NCI-H146 treated with DMSO at 0.1 percent for 48 hours (cell line): ENCODE data around the gene CLK4.

Experiments
- DNase-seq: peaks from one replicate; lab custom pipeline; 2025; ENCODE audit not compliant: unreplicated experiment; lab: John Stamatoyannopoulos, UW

CLK4 gene

GRCh38 chr5:178637356-178638074 lies 10.7 kb upstream of the CLK4 start:
- DNase-seq = no peak

DNA sequence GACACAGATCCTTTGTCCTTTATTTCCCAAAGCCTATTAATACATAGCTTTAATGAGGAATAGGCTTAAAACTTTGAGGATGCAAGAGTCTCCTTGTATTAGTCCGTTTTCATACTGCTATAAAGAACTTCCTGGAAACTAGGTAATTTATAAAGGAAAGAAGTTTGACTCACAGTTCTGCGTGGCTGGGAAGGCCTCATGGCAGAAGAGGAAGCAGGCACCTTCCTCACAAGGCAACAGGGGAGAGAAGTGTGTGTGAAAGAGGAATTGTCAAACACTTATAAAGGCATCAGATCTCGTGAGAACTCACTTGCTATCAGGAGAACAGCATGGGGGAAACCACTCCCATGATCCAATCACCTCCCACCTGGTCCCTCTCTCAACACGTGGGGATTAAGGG lies 5.4 kb upstream of the CLK4 start:
- DNase-seq = no peak

DNA sequence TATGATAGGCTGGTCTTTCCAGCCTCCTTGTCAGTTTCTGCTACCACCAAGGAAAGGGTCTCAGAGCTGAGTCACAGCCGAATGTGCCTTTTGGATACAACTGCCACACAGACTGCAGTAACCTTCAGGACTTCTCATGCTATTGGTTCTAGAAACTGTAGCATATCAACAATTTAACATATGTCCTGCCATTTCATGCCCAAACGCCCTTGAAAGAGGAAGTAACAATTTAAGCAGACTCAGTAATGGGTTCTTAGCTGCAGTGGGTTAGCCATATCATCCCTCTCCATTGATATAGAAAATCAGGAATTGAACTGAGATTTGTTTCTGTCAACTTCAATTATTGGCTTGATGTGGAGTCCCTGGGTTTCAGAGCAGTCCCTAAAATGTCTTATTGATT lies 4.1 kb upstream of the CLK4 start:
- no peak for DNase-seq

- no peak for DNase-seq
Measured at GRCh38 chr5:178630475-178630930, 3.7 kb upstream of the CLK4 start.

- DNase-seq = no peak
Measured at GRCh38 chr5:178627259-178627598, 379 bp upstream of the CLK4 start.

DNA sequence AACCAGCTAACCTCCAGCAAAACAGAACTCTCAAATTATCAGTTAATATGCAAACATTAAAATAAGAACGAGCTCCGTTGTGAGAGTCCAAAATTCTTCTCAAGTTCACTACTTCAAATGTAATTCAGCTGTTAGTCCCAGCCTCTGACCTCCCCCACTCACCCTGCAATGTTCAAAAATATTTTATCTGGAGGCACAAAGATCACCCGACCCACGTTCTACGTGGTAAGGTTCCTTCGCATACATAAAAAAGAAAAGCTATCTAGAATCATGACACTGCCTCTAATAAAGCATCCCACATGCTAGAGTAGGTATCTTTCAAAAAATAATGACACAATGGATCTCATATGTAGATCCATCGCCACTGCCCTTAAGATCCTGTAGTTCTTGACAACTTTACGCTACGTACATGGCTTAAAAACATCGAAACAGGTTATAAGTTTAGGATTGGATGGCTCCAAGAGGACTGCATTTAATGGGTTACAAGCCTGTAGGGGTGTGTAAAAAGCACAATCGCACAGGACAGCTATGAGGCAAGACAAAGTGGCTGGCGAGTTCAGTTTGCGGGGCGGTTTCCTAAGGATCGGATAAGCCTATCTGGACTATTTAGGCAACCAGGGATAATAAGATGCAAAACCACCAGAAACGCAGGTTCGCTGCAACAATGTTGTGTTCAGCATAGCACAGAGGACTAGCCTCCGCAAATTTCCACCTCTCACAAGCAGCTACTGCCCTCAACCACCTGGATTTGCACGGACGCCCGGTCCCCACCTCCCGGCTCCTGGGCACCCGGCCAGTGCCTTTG lies 969 bp downstream of the CLK4 start:
- no peak for DNase-seq

DNA sequence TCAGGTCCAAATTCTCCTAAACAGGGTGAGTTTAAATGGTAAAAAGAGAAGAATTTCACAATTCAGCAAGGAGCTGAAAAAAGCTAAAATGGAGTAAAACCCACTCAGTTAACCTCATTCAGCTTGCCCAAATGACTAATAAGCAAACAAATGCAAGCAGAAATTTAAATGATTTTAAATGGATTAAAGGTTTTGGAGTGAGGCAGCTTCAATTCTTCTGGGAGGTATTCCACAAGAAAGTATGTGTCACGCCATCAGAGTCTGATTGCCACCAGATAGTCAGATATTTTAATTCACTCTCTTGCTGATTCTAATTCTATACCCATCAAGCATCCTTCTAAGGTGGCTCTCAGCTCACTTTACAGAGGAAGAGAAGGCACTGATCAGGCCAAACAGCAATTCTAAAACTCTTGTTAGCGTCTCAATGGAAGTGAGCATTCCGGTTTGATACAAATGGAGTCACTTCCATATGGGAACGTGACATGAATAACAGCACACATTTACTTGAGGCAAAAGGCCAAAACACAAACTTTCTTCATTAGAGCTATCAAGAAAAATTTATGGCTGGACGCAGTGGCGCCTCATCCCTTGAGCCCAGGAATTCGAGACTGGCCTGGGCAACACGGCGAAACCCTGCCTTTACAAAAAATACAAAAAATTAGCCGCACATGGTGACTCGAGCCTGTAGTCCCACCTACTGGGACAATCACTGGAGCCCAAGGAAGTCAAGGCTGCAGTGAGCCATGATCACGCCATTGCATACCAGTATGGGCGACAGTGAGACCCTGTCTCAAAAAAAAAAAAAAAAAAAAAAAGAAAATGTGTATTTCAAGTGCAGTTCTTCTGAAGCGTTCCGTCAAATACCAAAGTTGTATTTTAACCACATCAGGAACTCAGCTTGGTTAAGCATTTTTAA lies 2.0 kb downstream of the CLK4 start:
- no peak for DNase-seq

GRCh38 chr5:178622679-178623247 lies 4.1 kb downstream of the CLK4 start:
- no peak for DNase-seq

GRCh38 chr5:178619390-178619789 lies 7.5 kb downstream of the CLK4 start:
- no peak for DNase-seq

DNA sequence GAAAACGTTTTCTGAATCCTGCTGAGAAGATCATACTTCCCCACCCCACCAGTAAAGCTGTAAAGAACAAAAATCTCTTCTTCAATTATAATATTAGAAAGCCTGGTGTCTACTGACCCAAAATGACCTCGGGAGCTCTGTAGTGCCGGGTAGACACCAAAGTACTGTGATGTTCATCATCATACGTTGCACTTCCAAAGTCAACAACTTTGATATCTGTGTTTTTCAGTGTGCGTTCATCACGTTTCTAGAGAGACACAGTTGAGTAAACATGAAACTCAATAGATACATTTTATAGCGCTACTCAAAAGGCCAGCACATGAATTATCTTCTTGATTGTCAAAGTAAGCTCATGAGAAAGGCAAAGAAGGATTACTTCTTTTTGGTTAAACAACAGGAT lies 14.6 kb downstream of the CLK4 start:
- DNase-seq = no peak

DNA sequence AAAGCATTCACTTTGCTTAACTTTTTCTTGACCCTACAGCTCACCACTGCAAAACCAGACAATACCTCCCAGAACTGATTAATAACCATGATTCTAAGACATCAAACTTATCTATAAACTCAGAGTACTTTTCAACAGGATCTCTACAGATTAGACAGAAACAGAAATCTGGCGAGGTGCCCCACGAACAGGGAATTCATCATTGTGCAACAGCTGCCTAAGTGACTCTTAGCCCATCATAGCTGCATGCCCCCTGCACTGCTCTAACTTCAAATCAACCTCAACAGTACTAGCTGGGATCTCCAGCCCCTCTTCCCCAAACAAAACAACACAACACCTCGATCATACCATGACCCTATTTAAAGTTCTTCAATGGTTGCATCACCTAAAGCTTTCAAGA lies 20.6 kb downstream of the CLK4 start:
- DNase-seq = no peak

DNA sequence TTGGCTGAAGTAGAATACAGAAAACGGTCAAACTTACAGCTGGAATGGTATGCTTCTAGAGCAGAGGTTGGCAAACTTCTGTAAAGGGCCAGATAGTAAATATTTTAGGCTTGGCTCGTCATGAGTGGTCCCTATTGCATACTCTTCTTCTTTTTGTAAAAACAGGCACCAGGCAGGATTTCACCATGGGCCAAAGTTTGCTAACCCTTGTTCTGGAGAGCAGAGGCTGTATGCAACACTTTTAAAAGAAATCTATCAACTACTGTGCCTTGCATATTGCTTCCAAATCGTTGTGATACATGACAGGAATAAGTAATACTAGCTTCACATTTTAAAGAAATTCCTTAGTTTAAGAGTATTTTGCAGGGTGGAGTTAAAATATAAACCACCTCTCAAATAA lies 21.1 kb downstream of the CLK4 start:
- no peak for DNase-seq

DNA sequence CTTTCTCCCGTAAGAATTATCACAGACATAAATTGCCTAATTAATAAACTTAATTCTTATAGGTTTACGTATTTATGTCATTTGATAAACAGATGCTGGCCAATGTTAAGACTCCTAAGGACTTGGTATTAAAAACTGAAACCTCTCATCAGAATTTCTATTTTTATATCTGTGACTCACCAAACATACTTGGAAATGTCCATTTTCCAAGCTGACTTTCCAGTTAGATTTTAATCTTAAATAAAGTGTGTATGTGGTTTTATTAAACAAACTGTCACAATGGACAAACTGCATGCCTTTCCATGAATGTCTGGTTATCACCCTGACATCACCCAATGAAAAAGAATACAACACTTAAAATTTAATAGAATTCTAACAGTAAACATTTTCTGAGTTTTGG lies 24.1 kb downstream of the CLK4 start:
- DNase-seq = no peak

DNA sequence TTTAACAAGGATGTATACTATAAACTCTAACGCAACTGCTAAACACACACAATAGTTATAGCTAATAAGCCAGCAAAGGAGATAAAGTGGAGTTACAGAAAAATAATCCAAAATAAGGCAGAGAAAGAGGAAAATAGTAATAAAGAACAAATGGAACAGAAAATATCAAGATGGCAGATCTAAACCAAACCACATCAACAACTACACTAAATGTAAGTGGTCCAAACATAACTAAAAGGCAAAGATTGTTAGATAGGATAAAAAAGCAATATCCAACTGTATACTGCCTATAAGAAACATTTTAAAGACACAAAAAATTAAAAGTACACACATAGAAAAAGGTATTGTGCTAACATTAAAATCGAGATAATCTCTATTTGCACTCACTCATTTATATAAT lies 31.1 kb downstream of the CLK4 start:
- DNase-seq = no peak

GRCh38 chr5:178595150-178595549 lies 31.7 kb downstream of the CLK4 start:
- no peak for DNase-seq

GRCh38 chr5:178590924-178591423 lies 35.9 kb downstream of the CLK4 start:
- no peak for DNase-seq

DNA sequence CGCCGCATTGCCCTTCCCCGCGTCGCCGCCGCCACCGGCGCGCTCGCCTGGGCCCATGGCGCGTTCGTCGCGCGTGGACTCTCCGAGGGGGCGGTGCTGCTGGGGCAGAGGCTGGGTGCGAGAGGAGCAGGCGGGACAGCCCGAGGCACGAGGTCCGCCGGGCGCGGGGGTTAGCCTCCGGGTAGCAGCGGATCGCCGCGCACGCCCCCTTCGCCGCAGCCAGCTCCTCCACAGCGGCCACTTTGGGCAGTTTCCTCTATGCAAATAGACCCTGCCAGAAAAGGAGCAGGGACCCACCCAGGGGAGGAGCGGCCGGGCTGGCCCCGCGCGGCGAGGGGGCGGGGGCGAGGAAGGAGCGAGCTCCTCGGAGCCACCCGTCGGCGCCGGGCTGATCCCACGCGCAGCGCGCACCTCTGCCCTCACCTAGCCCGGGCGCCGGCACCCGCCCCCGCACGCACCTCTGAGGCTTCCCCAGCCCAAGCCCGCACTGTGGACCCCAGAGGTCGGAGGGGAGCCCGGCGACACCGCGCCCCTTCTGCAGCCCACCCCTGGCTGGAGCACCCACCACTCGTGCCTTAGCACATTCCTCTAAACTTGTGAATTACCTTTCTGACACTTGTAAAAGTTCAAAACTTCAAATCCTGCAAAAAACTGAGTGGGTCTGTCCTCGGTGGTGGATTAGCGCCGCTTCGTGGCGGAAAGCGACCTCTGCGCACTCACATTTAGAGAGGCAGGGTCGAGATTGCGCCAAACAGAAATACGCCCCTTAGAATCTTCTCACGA lies 36.5 kb downstream of the CLK4 start, which contains the start of gene COL23A1:
Gene COL23A1 (minus strand): TSS at position 253 of the 783 bp plus-strand sequence.
- no peak for DNase-seq

- DNase-seq = no peak
Measured at GRCh38 chr5:178589180-178590140, 37.4 kb downstream of the CLK4 start.

- no peak for DNase-seq
Measured at GRCh38 chr5:178588769-178589168, 38.1 kb downstream of the CLK4 start.
